Measurements from ENCODE around the gene DNAJB1. TPM values are rescaled to one million over a fixed set of nuclear protein-coding genes. Genes with fewer than 3 reads are reported as not detected.
A peak's percentile ranks its signal among the peaks of the same experiment; 100 is the strongest.

DNAJB1 gene
- total RNA-seq, 1 donor from 2014 or later: 45.7 TPM

DNA sequence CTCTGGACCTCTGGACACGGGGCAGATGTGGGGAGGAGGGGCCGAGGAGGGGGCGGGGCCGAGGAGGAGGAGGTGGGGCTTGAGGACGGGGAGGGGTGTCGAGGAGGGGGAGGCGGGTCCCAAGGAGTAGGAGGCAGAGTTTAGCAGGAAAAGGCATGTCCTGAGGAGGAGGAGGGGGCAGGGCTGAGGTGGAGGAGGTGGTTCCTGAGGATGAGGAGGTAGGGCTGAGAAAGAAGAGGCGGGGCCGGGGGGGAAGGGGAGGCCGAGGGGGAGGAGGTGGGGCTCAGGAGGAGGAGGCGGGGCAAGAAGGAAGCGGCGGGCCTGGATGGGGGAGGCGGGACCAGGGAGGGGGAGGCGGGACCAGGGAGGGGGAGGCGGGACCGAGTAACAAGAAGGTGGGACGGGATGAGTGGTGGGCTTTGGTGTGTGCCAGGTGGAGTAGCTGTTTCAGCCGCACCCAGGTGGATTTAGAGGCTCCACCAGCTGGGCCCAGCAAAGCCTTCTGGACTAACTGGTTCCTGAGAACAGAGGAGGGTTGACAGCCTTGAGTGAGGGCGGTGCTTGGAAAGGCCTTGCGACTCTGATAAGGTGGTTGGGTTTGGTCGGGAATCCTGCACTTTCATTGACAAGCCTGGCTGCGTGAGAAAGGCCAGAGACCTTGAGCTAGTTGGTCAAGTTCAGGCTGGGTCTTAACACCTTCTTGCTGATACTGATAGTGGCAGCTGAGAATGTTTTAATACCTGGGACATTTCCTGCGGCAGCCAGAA, 18.9 kb upstream of the DNAJB1 start:
- Mint-ChIP-seq H3K27ac (ENCODE audit: unreplicated experiment) (no peak overlapping the region), H3K36me3 (ENCODE audit: low read depth, unreplicated experiment) (no peaks in the 10 kb centered on the region), H3K4me3 (ENCODE audit: unreplicated experiment) (no peak overlapping the region), H3K4me1 (ENCODE audit: unreplicated experiment) (no peaks in the 10 kb centered on the region), H3K27me3 (ENCODE audit: unreplicated experiment) (peaks cover 4% of the 10 kb centered on the region), H3K9me3 (ENCODE audit: unreplicated experiment) (no peaks in the 10 kb centered on the region)
- peak; percentile 80 for DNase-seq (ENCODE audit: low spot score)
- TF ChIP-seq, protein P1, sequence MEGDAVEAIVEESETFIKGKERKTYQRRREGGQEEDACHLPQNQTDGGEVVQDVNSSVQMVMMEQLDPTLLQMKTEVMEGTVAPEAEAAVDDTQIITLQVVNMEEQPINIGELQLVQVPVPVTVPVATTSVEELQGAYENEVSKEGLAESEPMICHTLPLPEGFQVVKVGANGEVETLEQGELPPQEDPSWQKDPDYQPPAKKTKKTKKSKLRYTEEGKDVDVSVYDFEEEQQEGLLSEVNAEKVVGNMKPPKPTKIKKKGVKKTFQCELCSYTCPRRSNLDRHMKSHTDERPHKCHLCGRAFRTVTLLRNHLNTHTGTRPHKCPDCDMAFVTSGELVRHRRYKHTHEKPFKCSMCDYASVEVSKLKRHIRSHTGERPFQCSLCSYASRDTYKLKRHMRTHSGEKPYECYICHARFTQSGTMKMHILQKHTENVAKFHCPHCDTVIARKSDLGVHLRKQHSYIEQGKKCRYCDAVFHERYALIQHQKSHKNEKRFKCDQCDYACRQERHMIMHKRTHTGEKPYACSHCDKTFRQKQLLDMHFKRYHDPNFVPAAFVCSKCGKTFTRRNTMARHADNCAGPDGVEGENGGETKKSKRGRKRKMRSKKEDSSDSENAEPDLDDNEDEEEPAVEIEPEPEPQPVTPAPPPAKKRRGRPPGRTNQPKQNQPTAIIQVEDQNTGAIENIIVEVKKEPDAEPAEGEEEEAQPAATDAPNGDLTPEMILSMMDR (IDR thresholded peaks at IDR 0.05; ENCODE audit: unreplicated experiment): no peak

DNA sequence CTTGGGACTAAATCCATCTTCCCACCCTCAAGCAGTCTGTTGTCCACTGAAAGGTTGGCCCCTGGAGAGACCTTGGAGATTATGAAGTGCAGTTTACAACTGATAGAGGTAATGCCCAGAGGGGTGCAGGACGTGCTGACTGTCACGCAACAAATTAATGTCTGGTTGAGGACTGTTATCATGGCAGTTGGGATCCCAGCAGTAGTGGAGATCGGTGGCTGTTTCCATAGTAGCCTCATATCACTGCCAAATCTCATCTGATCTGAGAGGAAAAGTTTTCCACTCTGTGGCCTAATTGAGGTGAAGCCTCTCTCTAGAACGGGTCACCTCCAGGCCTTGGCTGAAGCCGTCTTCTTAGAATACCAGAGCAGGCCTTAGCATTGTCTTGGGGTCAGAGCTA, 15.3 kb upstream of the DNAJB1 start:
- Mint-ChIP-seq H3K27me3 (ENCODE audit: unreplicated experiment) (peaks cover 3% of the 10 kb centered on the region), H3K36me3 (ENCODE audit: low read depth, unreplicated experiment) (no peaks in the 10 kb centered on the region), H3K4me1 (ENCODE audit: unreplicated experiment) (peaks cover 4% of the 10 kb centered on the region), H3K4me3 (ENCODE audit: unreplicated experiment) (no peak overlapping the region), H3K27ac (ENCODE audit: unreplicated experiment) (no peak overlapping the region), H3K9me3 (ENCODE audit: unreplicated experiment) (no peaks in the 10 kb centered on the region)
- no peak for DNase-seq (ENCODE audit: low spot score)
- TF ChIP-seq, protein P1 (IDR thresholded peaks at IDR 0.05; ENCODE audit: unreplicated experiment): no peak

DNA sequence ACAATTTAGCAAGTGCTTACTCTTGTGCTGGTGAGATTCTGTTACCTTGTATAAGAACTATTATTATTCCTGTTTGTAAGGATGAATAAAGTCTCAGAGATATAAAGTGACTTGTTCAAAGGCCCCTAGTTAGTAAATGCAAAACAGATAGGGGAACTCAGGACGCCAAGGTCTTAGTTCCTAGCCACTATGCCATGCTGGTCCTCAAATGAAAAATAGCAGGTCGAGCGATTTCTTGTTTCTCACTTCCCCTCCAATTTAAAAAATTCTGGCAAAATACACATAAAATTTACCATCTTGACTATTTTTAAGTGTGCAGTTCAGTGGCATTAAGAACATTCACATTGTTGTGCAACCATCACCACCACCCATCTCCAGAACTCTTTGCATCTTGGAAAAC, 12.3 kb upstream of the DNAJB1 start:
- Mint-ChIP-seq H3K27ac (ENCODE audit: unreplicated experiment) (no peak overlapping the region), H3K36me3 (ENCODE audit: low read depth, unreplicated experiment) (no peaks in the 10 kb centered on the region), H3K9me3 (ENCODE audit: unreplicated experiment) (no peaks in the 10 kb centered on the region), H3K4me3 (ENCODE audit: unreplicated experiment) (peak overlapping the region; percentile 63), H3K4me1 (ENCODE audit: unreplicated experiment) (peaks cover 4% of the 10 kb centered on the region), H3K27me3 (ENCODE audit: unreplicated experiment) (peaks cover 6% of the 10 kb centered on the region)
- no peak for DNase-seq (ENCODE audit: low spot score)
- TF ChIP-seq, protein P1 (IDR thresholded peaks at IDR 0.05; ENCODE audit: unreplicated experiment): no peak

DNA sequence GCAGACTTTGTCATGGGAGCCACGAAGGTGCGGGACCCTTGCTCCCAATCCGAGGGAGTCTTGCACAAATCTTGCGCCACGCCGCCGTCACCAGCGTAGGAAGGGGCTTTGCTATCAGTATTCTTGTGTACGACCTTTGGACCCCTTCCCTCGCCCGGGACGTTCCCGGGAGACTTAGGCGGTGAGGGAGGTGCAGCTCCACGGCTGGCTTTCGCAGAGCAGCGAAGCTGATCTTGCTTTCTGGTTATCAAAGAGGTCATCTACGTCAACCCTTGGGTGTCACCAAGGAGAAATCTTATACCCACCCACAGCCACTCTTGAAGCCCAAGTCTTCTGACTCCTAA, 11.8 kb upstream of the DNAJB1 start:
- H3K27me3 Mint-ChIP-seq (ENCODE audit: unreplicated experiment): peaks cover 6% of the 10 kb centered on the region
- H3K27ac Mint-ChIP-seq (ENCODE audit: unreplicated experiment): no peak overlapping the region
- H3K4me3 Mint-ChIP-seq (ENCODE audit: unreplicated experiment): peak overlapping the region; percentile 95
- TF ChIP-seq, protein P1 (IDR thresholded peaks at IDR 0.05; ENCODE audit: unreplicated experiment): no peak
- no peaks in the 10 kb centered on the region for H3K36me3 Mint-ChIP-seq (ENCODE audit: low read depth, unreplicated experiment)
- no peak for DNase-seq (ENCODE audit: low spot score)
- no peaks in the 10 kb centered on the region for H3K9me3 Mint-ChIP-seq (ENCODE audit: unreplicated experiment)
- peaks cover 4% of the 10 kb centered on the region for H3K4me1 Mint-ChIP-seq (ENCODE audit: unreplicated experiment)

DNA sequence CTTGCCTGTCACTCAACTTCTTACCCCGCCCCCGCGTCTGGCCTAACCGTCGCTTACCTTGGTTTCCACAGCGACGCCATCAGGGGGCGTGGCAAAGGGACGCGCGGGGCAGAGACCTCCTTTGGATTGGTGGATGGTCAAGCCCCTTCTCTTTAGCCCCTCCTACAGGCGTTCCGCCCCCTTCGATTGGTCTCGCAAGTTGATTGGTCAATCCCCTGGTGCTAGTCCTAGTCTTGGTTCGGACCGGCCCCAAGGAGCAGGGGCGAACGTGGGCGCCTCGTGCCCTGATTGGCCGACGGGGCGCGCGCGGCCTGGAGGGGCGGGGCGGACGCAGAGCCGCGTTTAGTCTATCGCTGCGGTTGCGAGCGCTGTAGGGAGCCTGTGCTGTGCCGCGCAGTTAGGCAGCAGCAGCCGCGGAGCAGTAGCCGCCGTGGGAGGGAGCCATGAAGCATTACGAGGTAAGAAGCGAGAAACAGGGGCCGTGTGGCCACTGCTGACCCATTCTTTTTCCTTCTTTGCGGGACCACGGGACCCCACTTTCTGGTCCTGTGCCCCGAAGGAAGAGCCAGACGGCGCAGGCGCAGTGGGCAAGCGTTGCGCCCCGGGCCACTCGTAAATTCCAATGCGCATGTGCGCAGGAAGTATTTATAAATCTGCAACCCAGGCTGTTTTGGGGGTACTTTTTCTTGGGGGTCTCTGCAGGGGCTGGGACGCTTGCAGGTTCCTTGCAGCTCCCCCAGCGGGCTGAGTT, 11.2 kb upstream of the DNAJB1 start, which contains the start of gene TECR:
Gene TECR, plus strand, starts transcription at position 341 of the 751 bp plus-strand sequence. Its CDS starts 103 bp downstream, at position 444.
- H3K4me3 Mint-ChIP-seq (ENCODE audit: unreplicated experiment): peak within 1 kb of the TSS; percentile 95
- DNase-seq (ENCODE audit: low spot score): peak; percentile 99
- H3K9me3 Mint-ChIP-seq (ENCODE audit: unreplicated experiment): no peaks in the 10 kb centered on the region
- TF ChIP-seq, protein P1 (IDR thresholded peaks at IDR 0.05; ENCODE audit: unreplicated experiment): no peak
- H3K36me3 Mint-ChIP-seq (ENCODE audit: low read depth, unreplicated experiment): no peaks in the 10 kb centered on the region
- peaks cover 6% of the 10 kb centered on the region for H3K27me3 Mint-ChIP-seq (ENCODE audit: unreplicated experiment)
- peaks cover 4% of the 10 kb centered on the region for H3K4me1 Mint-ChIP-seq (ENCODE audit: unreplicated experiment)
- peak within 1 kb of the TSS; percentile 61 for H3K27ac Mint-ChIP-seq (ENCODE audit: unreplicated experiment)

All from endothelial cell (in vitro differentiated cells).